Measurements from ENCODE around the gene DDIAS.

DDIAS gene

GRCh38 chr11:82972103-82972502 is 70.6 kb downstream of the DDIAS start:
- TF ChIP-seq CTCF (IDR thresholded peaks at IDR 0.05; ENCODE audit: low read depth, low read length), result no peak
- no peak for DNase-seq (ENCODE audit: low read depth in 2 of 2)
- H3K4me3 ChIP-seq (replicated peaks in 1 of 2; ENCODE audit: low read depth in 2 of 2, low read length in 2 of 2), result no peak overlapping the region

GRCh38 chr11:82974135-82974534 is 72.6 kb downstream of the DDIAS start:
- no peak for DNase-seq (ENCODE audit: low read depth in 2 of 2)
- TF ChIP-seq CTCF (IDR thresholded peaks at IDR 0.05; ENCODE audit: low read depth, low read length), result no peak
- no peak overlapping the region for H3K4me3 ChIP-seq (replicated peaks in 1 of 2; ENCODE audit: low read depth in 2 of 2, low read length in 2 of 2)

- H3K4me3 ChIP-seq (replicated peaks in 1 of 2; ENCODE audit: low read depth in 2 of 2, low read length in 2 of 2), result no peak overlapping the region
- no peak for DNase-seq (ENCODE audit: low read depth in 2 of 2)
- TF ChIP-seq CTCF (IDR thresholded peaks at IDR 0.05; ENCODE audit: low read depth, low read length), result no peak
These were observed 73.3 kb downstream of the DDIAS start for GRCh38 chr11:82974851-82975250.

GRCh38 chr11:82975882-82976281 is 74.3 kb downstream of the DDIAS start:
- no peak for DNase-seq (ENCODE audit: low read depth in 2 of 2)

GRCh38 chr11:82976786-82977185 is 75.2 kb downstream of the DDIAS start:
- no peak overlapping the region for H3K4me3 ChIP-seq (replicated peaks in 1 of 2; ENCODE audit: low read depth in 2 of 2, low read length in 2 of 2)
- TF ChIP-seq CTCF (IDR thresholded peaks at IDR 0.05; ENCODE audit: low read depth, low read length), result no peak
- DNase-seq (ENCODE audit: low read depth in 2 of 2), result no peak

More at GRCh38 chr11:82975882-82976281, 74.3 kb downstream of the DDIAS start:
- no peak overlapping the region for H3K4me3 ChIP-seq (replicated peaks in 1 of 2; ENCODE audit: low read depth in 2 of 2, low read length in 2 of 2)
- no peak for TF ChIP-seq CTCF (IDR thresholded peaks at IDR 0.05; ENCODE audit: low read depth, low read length)

GRCh38 chr11:82978422-82979099 is 77.0 kb downstream of the DDIAS start:
- DNase-seq (ENCODE audit: low read depth in 2 of 2), result peak; percentile 41 to 76

More at GRCh38 chr11:82978422-82979099, 77.0 kb downstream of the DDIAS start:
- no peak for TF ChIP-seq CTCF (IDR thresholded peaks at IDR 0.05; ENCODE audit: low read depth, low read length)
- H3K4me3 ChIP-seq (replicated peaks in 1 of 2; ENCODE audit: low read depth in 2 of 2, low read length in 2 of 2), result no peak overlapping the region

Data from cardiac fibroblast (primary cell).